B cell (primary cell): Measurements from ENCODE around the gene RALGAPA2. TPM values are rescaled to one million over a fixed set of nuclear protein-coding genes. Genes with fewer than 3 reads are reported as not detected.

Experiments used
- ATAC-seq: fragments of 200-7000 bp; cut with Tn5 transposase; one replicate; pipeline ENCODE4 v1.10.0; 2021; ENCODE audit warnings: low read depth, mild to moderate bottlenecking, moderate number of reproducible peaks, moderate library complexity
- CTCF ChIA-PET: fragments of 350-600 bp; sonication (Branson Sonifier 250); formaldehyde crosslinking; loops from one replicate; lab custom pipeline; 2021; ENCODE audit warnings: antibody characterized with exemption, inconsistent platforms; lab: Charles Lee
- POLR2A ChIA-PET: fragments of 350-600 bp; sonication (Branson Sonifier 250); formaldehyde crosslinking; loops from one replicate; lab custom pipeline; 2021; ENCODE audit warnings: antibody characterized with exemption; lab: Charles Lee
- DNase-seq: peaks from one replicate; pipeline ENCODE4 v3.0.0; 2013
- H2AFZ ChIP-seq: 2 replicates; pipeline ENCODE4 v1.6.1; 2012; ENCODE audit warnings: mild to moderate bottlenecking, low read depth, low read length; ENCODE audit not compliant: insufficient read depth, poor library complexity, severe bottlenecking
- H3K27ac ChIP-seq, 2 donors: 1 replicate in 1 of 2; 2 replicates in 1 of 2; pipeline ENCODE4 v1.5.1; 2012 to 2013; ENCODE audit warnings: low read length in 2 of 2, mild to moderate bottlenecking in 2 of 2, moderate library complexity in 1 of 2
- H3K27me3 ChIP-seq, 4 experiments: fragments of 200-600 bp in 1 of 4; sonication (generic) in 1 of 4; replicated peaks in 1 of 4; 1 replicate in 2 of 4; 2 replicates in 2 of 4; pipeline versions ENCODE4 v1.6.1 to v1.7.0; 2013 to 2016; ENCODE audit warnings: low read length in 3 of 4, mild to moderate bottlenecking in 2 of 4, mixed read lengths in 1 of 4, moderate library complexity in 1 of 4; ENCODE audit not compliant: insufficient read depth in 4 of 4, control insufficient read depth in 3 of 4; ENCODE audit errors: control extremely low read depth in 1 of 4
- H3K36me3 ChIP-seq, 2 experiments: replicated peaks in 1 of 2; 1 replicate in 1 of 2; 2 replicates in 1 of 2; pipeline versions ENCODE4 v1.6.1 to v1.7.1; 2013; ENCODE audit warnings: low read length in 1 of 2; ENCODE audit not compliant: insufficient read depth in 2 of 2, control insufficient read depth in 1 of 2; ENCODE audit errors: control extremely low read depth in 1 of 2, extremely low read depth in 1 of 2
- H3K4me1 ChIP-seq, 2 donors: fragments of 200-600 bp in 1 of 2; sonication (generic) in 1 of 2; 1 replicate in 1 of 2; 2 replicates in 1 of 2; pipeline versions ENCODE4 v1.5.1 to v1.6.1; 2013 to 2017; ENCODE audit warnings: low read length in 2 of 2; ENCODE audit not compliant: control insufficient read depth in 2 of 2, insufficient read depth in 2 of 2
- H3K4me2 ChIP-seq: replicated peaks from 2 replicates; pipeline ENCODE3; 2012; ENCODE audit warnings: mild to moderate bottlenecking, low read depth, low read length; ENCODE audit not compliant: poor library complexity, severe bottlenecking
- H3K4me3 ChIP-seq, 5 experiments: fragments of 200-600 bp in 1 of 5; sonication (generic) in 1 of 5; 1 replicate in 3 of 5; 2 replicates in 2 of 5; pipeline versions ENCODE4 v1.5.1 to v1.7.0; 2011 to 2016; ENCODE audit warnings: low read length in 4 of 5, mild to moderate bottlenecking in 4 of 5, low read depth in 2 of 5, control low read depth in 1 of 5, moderate library complexity in 1 of 5; ENCODE audit not compliant: insufficient read depth in 1 of 5; ENCODE audit errors: control extremely low read depth in 1 of 5, extremely low read depth in 1 of 5
- H3K79me2 ChIP-seq: fragments of 200-600 bp; sonication (generic); one replicate; pipeline ENCODE4 v1.6.0; 2016; ENCODE audit warnings: low read length; ENCODE audit not compliant: control insufficient read depth, insufficient read depth
- H3K9ac ChIP-seq: fragments of 200-600 bp; sonication (generic); 2 replicates; pipeline ENCODE4 v1.6.1; 2017; ENCODE audit warnings: mild to moderate bottlenecking, low read length, moderate library complexity
- H3K9me3 ChIP-seq, 3 donors: one replicate each; pipeline versions ENCODE4 v1.6.1 to v1.7.1; 2013; ENCODE audit warnings: low read length in 2 of 3; ENCODE audit not compliant: control insufficient read depth in 2 of 3, insufficient read depth in 1 of 3; ENCODE audit errors: control extremely low read depth in 1 of 3
- H4K20me1 ChIP-seq: 2 replicates; pipeline ENCODE4 v1.6.0; 2012; ENCODE audit warnings: mild to moderate bottlenecking, low read length; ENCODE audit not compliant: insufficient read depth, control insufficient read depth, poor library complexity, severe bottlenecking
- H3K27ac Mint-ChIP-seq: one replicate; pipeline ENCODE4 v1.8.0; 2021; ENCODE audit warnings: mixed read lengths
- H3K27me3 Mint-ChIP-seq: one replicate; pipeline ENCODE4 v1.8.0; 2021; ENCODE audit warnings: mixed read lengths
- H3K4me1 Mint-ChIP-seq: one replicate; pipeline ENCODE4 v1.8.0; 2021; ENCODE audit warnings: mixed read lengths
- H3K4me3 Mint-ChIP-seq: one replicate; pipeline ENCODE4 v1.8.0; 2021; ENCODE audit warnings: mixed read lengths
- H3K9me3 Mint-ChIP-seq: one replicate; pipeline ENCODE4 v1.8.0; 2022; ENCODE audit warnings: mixed read lengths; ENCODE audit not compliant: insufficient read depth
- CTCF ChIP-seq: fragments of 200-600 bp; IDR thresholded peaks from one replicate; pipeline ENCODE4 v1.8.0; 2022; ENCODE audit warnings: antibody characterized with exemption, mild to moderate bottlenecking
- EZH2 ChIP-seq: IDR thresholded peaks from 2 replicates; pipeline ENCODE4 v1.6.1; 2012; ENCODE audit warnings: borderline replicate concordance, low read depth, mild to moderate bottlenecking, moderate library complexity, low read length; ENCODE audit not compliant: insufficient read depth, poor library complexity, severe bottlenecking
- WGBS: methylation state at CpG from one replicate; pipeline ENCODE4 v1.1.5; 2013; ENCODE audit warnings: missing lambda C conversion rate; ENCODE audit not compliant: insufficient coverage; 5-methylcytosine and 5-hydroxymethylcytosine counted together
- intact Hi-C: fragments of 100-400 bp; cut with micrococcal nuclease; formaldehyde crosslinking; loops from one replicate; pipeline ENCODE4 v1.10.0; 2022
- polyA plus RNA-seq: library from polyadenylated mRNA; depleted of rRNA; stranded (reverse); fragments of >200 nt; gene quantifications from 2 replicates; pipeline ENCODE4 v1.2.3, GENCODE V29; 2012
- total RNA-seq, 2 donors: library from RNA; stranded (reverse); fragments of 120-200 nt in 1 of 2; gene quantifications; 1 replicate in 1 of 2; 2 replicates in 1 of 2; pipeline versions ENCODE4 v1.2.3 to v1.2.4, GENCODE V29; 2013 to 2022

The RALGAPA2 gene
- total and polyA plus RNA-seq, 2 donors (not counting 1 experiment from before 2014, with no cell fraction given) = 6.4 to 33.1 TPM

- Histone ChIP-seq H3K27me3 (no peaks in the 10 kb centered on the region), H4K20me1 (no peaks in the 10 kb centered on the region), H3K4me1 (no peaks in the 10 kb centered on the region), H3K9me3 (no peaks in the 10 kb centered on the region), H3K4me3 (no peak overlapping the region), H2AFZ (no peak overlapping the region), H3K9ac (no peak overlapping the region), H3K4me2 (no peak overlapping the region), H3K79me2 (no peaks in the 10 kb centered on the region), H3K36me3 (peaks cover 9 to 31% of the 10 kb centered on the region in 2 experiments), H3K27ac (no peak overlapping the region)
- intact Hi-C loops = no loop called here
- TF ChIP-seq CTCF (no peak), EZH2 (no peak)
- ChIA-PET CTCF (no interaction called here), POLR2A (no interaction called here)
- no peak for ATAC-seq
- Mint-ChIP-seq H3K27ac (no peak overlapping the region), H3K4me1 (no peaks in the 10 kb centered on the region), H3K27me3 (no peaks in the 10 kb centered on the region), H3K4me3 (no peak overlapping the region), H3K9me3 (no peaks in the 10 kb centered on the region)
- no peak for DNase-seq
- 80% methylated on average over 1 of the region's 2 CpGs for WGBS
These were observed 79.8 kb downstream of the RALGAPA2 start for GRCh38 chr20:20632644-20633043.

- Histone ChIP-seq H3K79me2 (no peaks in the 10 kb centered on the region), H3K4me3 (no peak overlapping the region), H3K9ac (no peak overlapping the region), H3K4me1 (no peaks in the 10 kb centered on the region), H3K27ac (no peak overlapping the region), H2AFZ (no peak overlapping the region), H3K4me2 (no peak overlapping the region), H3K27me3 (no peaks in the 10 kb centered on the region), H3K36me3 (peaks cover 12 to 32% of the 10 kb centered on the region in 2 experiments), H4K20me1 (no peaks in the 10 kb centered on the region), H3K9me3 (no peaks in the 10 kb centered on the region)
- intact Hi-C loops = no loop called here
- ChIA-PET CTCF (no interaction called here), POLR2A (no interaction called here)
- no peak overlapping the region for H3K4me3 Mint-ChIP-seq
- no peaks in the 10 kb centered on the region for H3K9me3 Mint-ChIP-seq
- no peaks in the 10 kb centered on the region for H3K4me1 Mint-ChIP-seq
- WGBS = no CpG with 5 or more reads among the region's 4 CpGs
- no peak for TF ChIP-seq CTCF
- TF ChIP-seq EZH2 = no peak
- DNase-seq = no peak
- no peaks in the 10 kb centered on the region for H3K27me3 Mint-ChIP-seq
- H3K27ac Mint-ChIP-seq = no peak overlapping the region
- no peak for ATAC-seq
These were observed 81.9 kb downstream of the RALGAPA2 start for GRCh38 chr20:20630551-20630950.
